Loucy (cell line): ENCODE data around the gene BTBD1.

Experiments
- H2AFZ ChIP-seq: fragments of 200-600 bp; sonication (generic); 2 replicates; pipeline ENCODE4 v1.6.0; 2016; ENCODE audit warnings: antibody characterized with exemption, mild to moderate bottlenecking, low read length, moderate library complexity
- H3F3A ChIP-seq: fragments of 200-600 bp; 2 replicates; pipeline ENCODE4 v1.6.0; 2016; ENCODE audit warnings: antibody characterized with exemption, low read depth, mild to moderate bottlenecking
- H3K27me3 ChIP-seq: fragments of 200-600 bp; sonication (generic); 2 replicates; pipeline ENCODE4 v1.6.1; 2014; ENCODE audit warnings: low read length, mild to moderate bottlenecking; ENCODE audit not compliant: insufficient read depth, poor library complexity, severe bottlenecking
- H3K36me3 ChIP-seq: fragments of 200-600 bp; sonication (generic); 2 replicates; pipeline ENCODE4 v1.6.1; 2016; ENCODE audit warnings: low read length; ENCODE audit not compliant: insufficient read depth
- H3K4me1 ChIP-seq: fragments of 200-600 bp; sonication (generic); 2 replicates; pipeline ENCODE4 v1.5.1; 2014; ENCODE audit warnings: low read length, mild to moderate bottlenecking; ENCODE audit not compliant: insufficient read depth, poor library complexity, severe bottlenecking
- H3K4me2 ChIP-seq: fragments of 200-600 bp; sonication (generic); 2 replicates; pipeline ENCODE4 v1.6.0; 2014; ENCODE audit warnings: antibody characterized with exemption, low read length, low read depth, mild to moderate bottlenecking; ENCODE audit not compliant: poor library complexity, severe bottlenecking
- H3K4me3 ChIP-seq: fragments of 200-600 bp; sonication (generic); 2 replicates; pipeline ENCODE4 v1.5.1; 2014; ENCODE audit warnings: low read length, mild to moderate bottlenecking, mixed read lengths; ENCODE audit not compliant: poor library complexity, severe bottlenecking
- H3K79me2 ChIP-seq: fragments of 200-600 bp; sonication (generic); 2 replicates; pipeline ENCODE4 v1.6.1; 2014; ENCODE audit warnings: low read length; ENCODE audit not compliant: insufficient read depth
- H3K9ac ChIP-seq: fragments of 200-600 bp; sonication (generic); 2 replicates; pipeline ENCODE4 v1.6.0; 2014; ENCODE audit warnings: mild to moderate bottlenecking, low read depth, low read length, moderate library complexity; ENCODE audit not compliant: poor library complexity, severe bottlenecking
- H3K9me2 ChIP-seq: fragments of 200-600 bp; sonication (generic); replicated peaks from 2 replicates; pipeline ENCODE4 v1.6.1; 2016; ENCODE audit warnings: low read depth, low read length, mixed read lengths
- H3K9me3 ChIP-seq: fragments of 200-600 bp; sonication (generic); 2 replicates; pipeline ENCODE4 v1.6.1; 2014; ENCODE audit warnings: mild to moderate bottlenecking, antibody characterized with exemption, low read length, low read depth; ENCODE audit not compliant: insufficient read depth
- H4K20me1 ChIP-seq: fragments of 200-600 bp; sonication (generic); 2 replicates; pipeline ENCODE4 v1.6.0; 2014; ENCODE audit warnings: antibody characterized with exemption, low read length, mild to moderate bottlenecking; ENCODE audit not compliant: insufficient read depth, poor library complexity, severe bottlenecking
- EZH2phosphoT487 ChIP-seq: fragments of 200-600 bp; IDR thresholded peaks from 2 replicates; pipeline ENCODE4 v1.6.1; 2018; ENCODE audit warnings: antibody characterized with exemption, mild to moderate bottlenecking, moderate library complexity, borderline replicate concordance
- TF ChIP-seq, protein P1 (sequence below): fragments of 200-600 bp; sonication (generic); conservative IDR thresholded peaks from 2 replicates; pipeline ENCODE4 v1.5.1; 2014; ENCODE audit warnings: mild to moderate bottlenecking, antibody characterized with exemption, low read length

Gene BTBD1

DNA sequence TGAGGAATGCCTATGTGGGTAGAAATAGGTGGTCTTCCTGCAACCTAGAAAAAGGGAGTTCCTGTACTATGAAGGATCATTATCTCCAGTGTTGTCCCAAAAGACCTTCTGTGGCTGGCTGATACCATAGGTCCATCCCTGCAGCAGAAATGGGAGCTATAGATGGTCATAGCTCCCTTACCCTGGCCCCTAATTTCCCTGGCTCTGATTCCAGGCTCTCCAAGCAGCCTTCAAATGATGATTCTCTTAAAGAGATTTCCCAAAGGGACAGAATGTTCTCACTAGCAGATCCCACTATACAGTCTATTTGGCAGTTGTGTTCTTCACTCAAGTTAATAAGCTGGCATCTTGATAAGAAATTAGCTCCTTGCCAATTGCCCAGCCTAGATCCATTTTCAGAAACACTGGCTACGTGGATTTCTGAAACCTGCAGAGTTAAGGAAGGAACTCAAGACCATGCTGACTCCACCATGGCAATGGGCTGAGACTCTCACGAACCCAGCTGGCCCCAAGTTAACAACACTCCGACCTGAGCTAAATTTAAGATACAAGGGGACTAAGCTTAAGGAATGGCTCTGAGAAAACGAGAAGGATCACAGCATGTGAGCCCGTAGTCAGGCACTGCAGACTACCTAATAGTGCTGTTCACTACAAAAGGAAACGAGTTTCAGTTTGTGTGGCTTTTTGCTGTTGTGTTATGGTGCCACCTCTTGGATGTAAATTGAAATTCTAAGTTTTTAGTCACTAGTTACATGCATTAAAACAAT, 67.0 kb downstream of the BTBD1 start:
- no peaks in the 10 kb centered on the region for H3K79me2 ChIP-seq
- no peak for TF ChIP-seq EZH2phosphoT487
- TF ChIP-seq, protein P1, sequence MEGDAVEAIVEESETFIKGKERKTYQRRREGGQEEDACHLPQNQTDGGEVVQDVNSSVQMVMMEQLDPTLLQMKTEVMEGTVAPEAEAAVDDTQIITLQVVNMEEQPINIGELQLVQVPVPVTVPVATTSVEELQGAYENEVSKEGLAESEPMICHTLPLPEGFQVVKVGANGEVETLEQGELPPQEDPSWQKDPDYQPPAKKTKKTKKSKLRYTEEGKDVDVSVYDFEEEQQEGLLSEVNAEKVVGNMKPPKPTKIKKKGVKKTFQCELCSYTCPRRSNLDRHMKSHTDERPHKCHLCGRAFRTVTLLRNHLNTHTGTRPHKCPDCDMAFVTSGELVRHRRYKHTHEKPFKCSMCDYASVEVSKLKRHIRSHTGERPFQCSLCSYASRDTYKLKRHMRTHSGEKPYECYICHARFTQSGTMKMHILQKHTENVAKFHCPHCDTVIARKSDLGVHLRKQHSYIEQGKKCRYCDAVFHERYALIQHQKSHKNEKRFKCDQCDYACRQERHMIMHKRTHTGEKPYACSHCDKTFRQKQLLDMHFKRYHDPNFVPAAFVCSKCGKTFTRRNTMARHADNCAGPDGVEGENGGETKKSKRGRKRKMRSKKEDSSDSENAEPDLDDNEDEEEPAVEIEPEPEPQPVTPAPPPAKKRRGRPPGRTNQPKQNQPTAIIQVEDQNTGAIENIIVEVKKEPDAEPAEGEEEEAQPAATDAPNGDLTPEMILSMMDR = peak; percentile 77
- H3K4me1 ChIP-seq = peaks cover 3% of the 10 kb centered on the region
- no peaks in the 10 kb centered on the region for H3K36me3 ChIP-seq
- H2AFZ ChIP-seq = peak overlapping the region; percentile 80
- H3K4me2 ChIP-seq = peak overlapping the region; percentile 74
- H3K9me2 ChIP-seq = no peaks in the 10 kb centered on the region
- peak overlapping the region; percentile 50 for H3K9ac ChIP-seq
- no peaks in the 10 kb centered on the region for H3F3A ChIP-seq
- H3K27me3 ChIP-seq = no peaks in the 10 kb centered on the region
- peak overlapping the region; percentile 70 for H3K4me3 ChIP-seq
- no peaks in the 10 kb centered on the region for H3K9me3 ChIP-seq
- no peaks in the 10 kb centered on the region for H4K20me1 ChIP-seq

DNA sequence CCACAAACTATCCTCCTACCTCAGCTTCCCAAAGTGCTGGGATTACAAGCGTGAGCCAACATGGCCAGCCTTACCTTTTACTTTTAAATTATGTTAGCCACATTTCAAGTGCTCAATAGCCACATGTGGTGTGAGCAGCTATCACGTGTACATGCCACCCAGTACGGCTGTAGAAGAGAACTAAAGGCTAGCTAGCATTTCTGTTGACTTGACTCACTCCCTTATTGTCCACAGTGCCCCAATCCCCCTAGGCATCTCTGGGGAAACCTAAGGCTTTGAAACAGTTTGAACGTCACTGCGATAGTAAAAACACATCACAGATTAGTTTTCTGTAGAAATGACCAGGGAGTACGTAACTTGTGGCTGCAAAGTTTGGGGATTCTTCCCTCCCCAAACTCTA, 67.6 kb downstream of the BTBD1 start:
- TF ChIP-seq EZH2phosphoT487 = no peak
- TF ChIP-seq, protein P1 = no peak

DNA sequence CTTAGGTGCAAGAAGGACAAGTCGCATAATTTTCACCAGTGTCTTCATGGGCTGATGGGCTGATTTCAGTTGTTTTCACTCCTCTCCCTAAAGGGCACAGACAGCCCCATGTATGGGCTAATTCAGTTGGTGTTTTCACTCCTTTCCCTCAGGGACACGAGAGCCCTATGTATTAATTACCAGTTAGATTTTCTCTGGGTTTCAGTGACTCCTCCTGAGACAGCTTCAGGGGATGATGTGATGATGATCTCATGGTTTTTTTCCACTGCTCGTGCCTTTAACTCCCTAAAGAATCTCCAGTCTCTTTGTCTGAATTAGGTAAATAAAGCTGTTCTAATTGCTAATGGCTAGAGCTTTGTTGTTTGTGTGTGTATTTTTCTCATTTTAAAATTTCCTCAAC, 71.1 kb downstream of the BTBD1 start:
- no peaks in the 10 kb centered on the region for H3K9me2 ChIP-seq
- no peaks in the 10 kb centered on the region for H3K9me3 ChIP-seq
- H3F3A ChIP-seq = no peaks in the 10 kb centered on the region
- peaks cover 1% of the 10 kb centered on the region for H4K20me1 ChIP-seq
- no peak overlapping the region for H3K4me2 ChIP-seq
- TF ChIP-seq, protein P1 = no peak
- TF ChIP-seq EZH2phosphoT487 = no peak
- H3K4me3 ChIP-seq = no peak overlapping the region
- no peak overlapping the region for H2AFZ ChIP-seq
- no peaks in the 10 kb centered on the region for H3K27me3 ChIP-seq
- no peak overlapping the region for H3K9ac ChIP-seq
- H3K79me2 ChIP-seq = no peaks in the 10 kb centered on the region; the same call in 1 of the 2 replicates
- no peaks in the 10 kb centered on the region for H3K36me3 ChIP-seq
- H3K4me1 ChIP-seq = peaks cover 3% of the 10 kb centered on the region

More for the DNA sequence above, 67.6 kb downstream of the BTBD1 start:
- Histone ChIP-seq H2AFZ (no peak overlapping the region), H3K27me3 (no peaks in the 10 kb centered on the region), H3K9me2 (no peaks in the 10 kb centered on the region), H3K4me2 (no peak overlapping the region), H4K20me1 (no peaks in the 10 kb centered on the region), H3K4me1 (peaks cover 3% of the 10 kb centered on the region), H3K36me3 (no peaks in the 10 kb centered on the region), H3K4me3 (no peak overlapping the region), H3K79me2 (no peaks in the 10 kb centered on the region), H3K9ac (no peak overlapping the region), H3K9me3 (no peaks in the 10 kb centered on the region), H3F3A (no peaks in the 10 kb centered on the region)
